ENCODE measurements around the gene IMP3. TPM values are rescaled to one million over a fixed set of nuclear protein-coding genes. Genes with fewer than 3 reads are reported as not detected.

Gene IMP3
- total RNA-seq, 4 donors from 2014 or later = 37.2 to 131 (median 108) TPM

GRCh38 chr15:75650908-75651809 is 11.1 kb upstream of the IMP3 start:
- H3K9me3 ChIP-seq = no peaks in the 10 kb centered on the region
- H3K4me3 ChIP-seq = peak overlapping the region in 3 of 4 donors; percentile 2 to 90 (median 11)
- in situ Hi-C loops (cut with MboI; ENCODE audit: low pct_ligation_motif_present in 1 of 4, low pct_unique_long_range_greater_than_20kb in 1 of 4, low sequenced_read_pairs in 3 of 4) = no loop called here
- 38% methylated on average over 9 of the region's 9 CpGs; no CpG with 5 or more reads in 1 of the 2 donors for WGBS, 2 donors (ENCODE audit: low coverage in 1 of 2)
- no peaks in the 10 kb centered on the region for H3K36me3 ChIP-seq
- peak; percentile 48 for DNase-seq
- peak overlapping the region; percentile 49 to 96 (median 64) for H3K27ac ChIP-seq
- H3K4me1 ChIP-seq = peaks cover 58 to 75% (median 64%) of the 10 kb centered on the region in 4 donors
- TF ChIP-seq POLR2A (IDR thresholded peaks at IDR 0.05) (no peak), CTCF (IDR thresholded peaks at IDR 0.05) (no peak), EP300 (IDR thresholded peaks at IDR 0.05; ENCODE audit: low read depth) (no peak), POLR2AphosphoS5 (IDR thresholded peaks at IDR 0.05) (no peak)
- intact Hi-C loops (cut with DNase I; ENCODE audit: low total_unique reads) = no loop called here
- no peaks in the 10 kb centered on the region for H3K27me3 ChIP-seq

- intact Hi-C loops (cut with DNase I; ENCODE audit: low total_unique reads) (no loop called here), in situ Hi-C loops (cut with MboI; ENCODE audit: low pct_ligation_motif_present in 1 of 4, low pct_unique_long_range_greater_than_20kb in 1 of 4, low sequenced_read_pairs in 3 of 4) (loop anchor here in 3 of 4 donors (25.0 kb wide), 1 partner anchor 288 kb away; the partner anchor contains the start of gene MAN2C1 (in 3 of the 3))
- 90 to 100% methylated on average over 3 to 14 of the region's 18 CpGs for WGBS, 2 donors (ENCODE audit: low coverage in 1 of 2)
- Histone ChIP-seq H3K4me1 (peaks cover 61 to 74% (median 64%) of the 10 kb centered on the region in 4 donors), H3K27ac (peak overlapping the region in 2 of 4 donors; percentile 66 to 96), H3K4me3 (peak overlapping the region in 2 of 4 donors; percentile 5 to 90), H3K9me3 (no peaks in the 10 kb centered on the region), H3K36me3 (no peaks in the 10 kb centered on the region), H3K27me3 (no peaks in the 10 kb centered on the region)
- TF ChIP-seq EP300 (IDR thresholded peaks at IDR 0.05; ENCODE audit: low read depth) = no peak
- DNase-seq = no peak
These were observed 9.8 kb upstream of the IMP3 start for GRCh38 chr15:75649848-75650247.

- WGBS, 2 donors (ENCODE audit: low coverage in 1 of 2) = 55 to 79% methylated on average over 5 to 18 of the region's 19 CpGs
- Histone ChIP-seq H3K27me3 (no peaks in the 10 kb centered on the region), H3K9me3 (no peaks in the 10 kb centered on the region), H3K4me1 (peaks cover 57 to 68% (median 59%) of the 10 kb centered on the region in 4 donors), H3K4me3 (peak overlapping the region; percentile 66 to 90 (median 80)), H3K27ac (peak overlapping the region; percentile 93 to 96 (median 94)), H3K36me3 (no peaks in the 10 kb centered on the region)
- intact Hi-C loops (cut with DNase I; ENCODE audit: low total_unique reads) (no loop called here), in situ Hi-C loops (cut with MboI; ENCODE audit: low pct_ligation_motif_present in 1 of 4, low pct_unique_long_range_greater_than_20kb in 1 of 4, low sequenced_read_pairs in 3 of 4) (loop anchor here in 3 of 4 donors (25.0 kb wide), 1 partner anchor 287 kb away; the partner anchor contains the start of gene MAN2C1 (in 3 of the 3))
- DNase-seq = no peak
- TF ChIP-seq EP300 (IDR thresholded peaks at IDR 0.05; ENCODE audit: low read depth) (no peak), POLR2AphosphoS5 (IDR thresholded peaks at IDR 0.05) (no peak), POLR2A (IDR thresholded peaks at IDR 0.05) (no peak), CTCF (IDR thresholded peaks at IDR 0.05) (no peak)
These were observed 9.2 kb upstream of the IMP3 start for GRCh38 chr15:75649045-75649761.

- H3K4me1 ChIP-seq = peaks cover 52 to 63% (median 57%) of the 10 kb centered on the region in 4 donors
These were observed 8.4 kb upstream of the IMP3 start for GRCh38 chr15:75648156-75649000.

More at GRCh38 chr15:75648156-75649000, 8.4 kb upstream of the IMP3 start:
- DNase-seq = peak; percentile 40
- 8% methylated on average over 34 of the region's 34 CpGs; no CpG with 5 or more reads in 1 of the 2 donors for WGBS, 2 donors (ENCODE audit: low coverage in 1 of 2)
- peak overlapping the region; percentile 66 to 90 (median 80) for H3K4me3 ChIP-seq
- intact Hi-C loops (cut with DNase I; ENCODE audit: low total_unique reads) = no loop called here
- peak overlapping the region; percentile 93 to 96 (median 94) for H3K27ac ChIP-seq
- peak in 1 of 3 donors; percentile 2 for TF ChIP-seq POLR2AphosphoS5 (IDR thresholded peaks at IDR 0.05)
- no peak for TF ChIP-seq CTCF (IDR thresholded peaks at IDR 0.05)
- TF ChIP-seq POLR2A (IDR thresholded peaks at IDR 0.05) = no peak
- no peaks in the 10 kb centered on the region for H3K36me3 ChIP-seq
- H3K27me3 ChIP-seq = no peaks in the 10 kb centered on the region
- in situ Hi-C loops (cut with MboI; ENCODE audit: low pct_ligation_motif_present in 1 of 4, low pct_unique_long_range_greater_than_20kb in 1 of 4, low sequenced_read_pairs in 3 of 4) = loop anchor here in 3 of 4 donors (25.0 kb wide), 1 partner anchor 286 kb away; the partner anchor contains the start of gene MAN2C1 (in 3 of the 3)
- no peaks in the 10 kb centered on the region for H3K9me3 ChIP-seq

Data from transverse colon (tissue), 4 donors.